ENCODE results near the gene F8A2.
"Not testable (repeated sequence)": the region's sequence is repeated elsewhere in the genome, so short reads cannot be mapped to it uniquely, and the experiment has no call there.

The F8A2 gene

DNA sequence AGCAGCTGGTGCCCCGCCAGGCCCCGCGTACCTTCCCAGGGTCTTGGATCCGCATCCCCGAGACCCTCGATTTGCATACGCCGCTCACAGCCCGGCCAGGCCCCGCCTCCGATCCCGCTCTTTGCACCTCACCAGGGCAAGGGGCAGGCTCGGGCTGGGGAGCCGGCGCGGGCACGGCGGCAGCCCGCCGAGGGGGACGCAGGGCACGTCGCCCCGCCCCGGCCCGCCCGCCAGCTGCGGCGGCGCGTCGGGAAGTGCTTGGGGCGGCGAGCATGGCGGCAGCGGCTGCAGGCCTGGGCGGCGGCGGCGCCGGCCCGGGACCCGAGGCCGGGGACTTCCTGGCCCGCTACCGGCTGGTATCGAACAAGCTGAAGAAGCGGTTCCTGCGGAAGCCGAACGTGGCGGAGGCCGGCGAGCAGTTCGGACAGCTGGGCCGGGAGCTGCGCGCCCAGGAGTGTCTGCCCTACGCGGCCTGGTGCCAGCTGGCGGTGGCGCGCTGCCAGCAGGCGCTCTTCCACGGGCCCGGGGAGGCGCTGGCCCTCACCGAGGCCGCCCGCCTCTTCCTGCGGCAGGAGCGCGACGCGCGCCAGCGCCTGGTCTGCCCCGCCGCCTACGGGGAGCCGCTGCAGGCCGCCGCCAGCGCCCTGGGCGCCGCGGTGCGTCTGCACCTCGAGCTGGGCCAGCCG lies at the start of gene F8A2:
Gene F8A2 (plus strand): TSS at position 253 of the 686 bp plus-strand sequence. CDS start 20 bp downstream, at position 273.
- DNase-seq (ENCODE audit: low read depth); H3K4me3 ChIP-seq (ENCODE audit: low read depth, low read length): not testable (repeated sequence)

DNA sequence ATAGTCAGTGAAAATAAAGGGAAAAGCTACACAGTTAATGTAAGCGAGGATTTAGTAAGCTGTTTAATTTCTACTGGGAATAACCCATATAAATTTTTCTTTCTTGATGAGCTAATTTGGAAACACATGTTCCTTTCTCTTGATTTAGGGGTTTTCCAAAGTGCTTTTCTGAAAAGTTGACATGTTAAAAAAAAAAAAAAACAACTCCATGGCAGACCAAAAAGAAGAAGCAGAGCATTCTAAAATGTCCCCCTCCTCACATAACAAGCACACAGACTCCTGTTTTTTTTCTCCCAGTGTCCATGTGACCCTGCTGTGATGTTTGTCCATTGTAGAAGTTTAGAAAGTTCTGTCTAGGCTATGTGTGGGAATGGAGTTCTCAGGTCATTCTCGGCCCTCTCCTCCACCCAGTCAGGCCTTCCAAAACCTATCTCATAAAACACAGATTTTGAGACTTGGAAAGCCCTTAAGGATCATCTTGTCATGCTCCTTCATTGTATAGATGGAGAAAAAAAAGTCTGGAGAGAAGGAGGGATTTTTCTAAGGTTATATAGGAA lies 48.3 kb upstream of the F8A2 start:
- TF ChIP-seq, protein P1, sequence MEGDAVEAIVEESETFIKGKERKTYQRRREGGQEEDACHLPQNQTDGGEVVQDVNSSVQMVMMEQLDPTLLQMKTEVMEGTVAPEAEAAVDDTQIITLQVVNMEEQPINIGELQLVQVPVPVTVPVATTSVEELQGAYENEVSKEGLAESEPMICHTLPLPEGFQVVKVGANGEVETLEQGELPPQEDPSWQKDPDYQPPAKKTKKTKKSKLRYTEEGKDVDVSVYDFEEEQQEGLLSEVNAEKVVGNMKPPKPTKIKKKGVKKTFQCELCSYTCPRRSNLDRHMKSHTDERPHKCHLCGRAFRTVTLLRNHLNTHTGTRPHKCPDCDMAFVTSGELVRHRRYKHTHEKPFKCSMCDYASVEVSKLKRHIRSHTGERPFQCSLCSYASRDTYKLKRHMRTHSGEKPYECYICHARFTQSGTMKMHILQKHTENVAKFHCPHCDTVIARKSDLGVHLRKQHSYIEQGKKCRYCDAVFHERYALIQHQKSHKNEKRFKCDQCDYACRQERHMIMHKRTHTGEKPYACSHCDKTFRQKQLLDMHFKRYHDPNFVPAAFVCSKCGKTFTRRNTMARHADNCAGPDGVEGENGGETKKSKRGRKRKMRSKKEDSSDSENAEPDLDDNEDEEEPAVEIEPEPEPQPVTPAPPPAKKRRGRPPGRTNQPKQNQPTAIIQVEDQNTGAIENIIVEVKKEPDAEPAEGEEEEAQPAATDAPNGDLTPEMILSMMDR (IDR thresholded peaks at IDR 0.05; ENCODE audit: insufficient read depth, low read depth, low read length, missing control alignments), result no peak
- no peak for DNase-seq (ENCODE audit: low read depth)
- H3K4me3 ChIP-seq (ENCODE audit: low read depth, low read length), result peak overlapping the region; percentile 32

DNA sequence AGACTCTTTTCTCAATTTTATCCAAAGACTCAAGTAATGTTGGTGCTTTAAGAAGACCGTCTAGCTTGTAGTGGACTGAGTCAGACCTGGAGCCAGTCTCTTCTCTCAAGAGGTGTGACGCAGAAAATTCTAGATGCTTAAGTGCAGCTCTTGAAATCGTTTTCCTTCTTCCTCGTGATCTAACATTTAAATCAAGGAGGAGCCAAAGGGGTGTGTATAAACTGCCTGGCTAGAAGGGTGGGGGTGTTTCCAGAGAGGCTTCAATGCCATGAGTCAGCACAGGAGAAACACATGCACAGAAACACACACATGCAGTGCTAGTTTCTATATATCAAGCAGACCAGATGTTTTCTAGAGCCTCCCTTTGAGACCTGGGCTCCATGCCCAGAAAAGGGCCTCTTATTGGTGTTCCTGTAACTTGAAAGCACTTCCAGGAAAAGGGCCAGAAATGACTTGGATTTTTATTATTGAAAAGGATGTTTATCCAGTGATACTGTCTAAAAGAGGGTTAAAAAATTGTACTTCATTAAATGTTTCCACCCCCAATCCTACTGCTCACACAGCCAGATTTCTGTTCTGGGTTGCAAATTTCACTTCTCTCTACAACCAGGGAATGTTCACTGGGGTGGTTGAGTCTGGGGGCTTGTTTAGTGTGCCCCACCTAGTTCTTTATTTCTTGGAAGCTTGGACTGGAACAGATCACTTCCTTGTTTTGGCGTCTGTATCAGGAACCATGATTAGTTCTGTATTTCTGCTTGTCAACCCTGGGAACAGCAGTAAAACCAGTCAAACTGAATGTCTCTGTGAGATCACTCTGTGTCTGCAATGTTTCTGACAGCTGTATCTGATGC lies 47.2 kb upstream of the F8A2 start, which contains the start of gene CLIC2:
Gene CLIC2 (minus strand): TSS at position 129 of the 851 bp plus-strand sequence. CDS start 187 bp downstream, outside the sequence.
- H3K4me3 ChIP-seq (ENCODE audit: low read depth, low read length), result peak within 1 kb of the TSS; percentile 32
- TF ChIP-seq, protein P1 (IDR thresholded peaks at IDR 0.05; ENCODE audit: insufficient read depth, low read depth, low read length, missing control alignments), result no peak
- peak; percentile 57 for DNase-seq (ENCODE audit: low read depth)

DNA sequence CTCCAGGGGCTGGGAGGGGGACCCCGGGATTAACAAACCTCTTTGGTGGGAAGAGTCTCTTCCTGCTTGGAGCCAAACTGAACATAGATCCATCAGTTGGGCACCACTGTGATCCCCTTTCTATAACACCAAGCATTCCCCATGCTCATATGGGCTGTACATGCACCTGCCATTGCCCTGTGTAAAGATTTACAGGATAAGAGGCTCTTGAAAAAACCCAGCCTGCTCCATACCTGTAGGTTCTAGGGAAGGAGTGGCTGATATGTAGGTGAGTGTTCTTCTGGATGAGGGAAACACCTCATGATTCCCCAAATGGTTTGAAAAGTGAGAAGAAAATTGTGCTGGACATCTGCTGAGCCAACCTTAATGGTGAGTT lies 46.6 kb upstream of the F8A2 start:
- not testable (repeated sequence) for DNase-seq (ENCODE audit: low read depth); H3K4me3 ChIP-seq (ENCODE audit: low read depth, low read length)

DNA sequence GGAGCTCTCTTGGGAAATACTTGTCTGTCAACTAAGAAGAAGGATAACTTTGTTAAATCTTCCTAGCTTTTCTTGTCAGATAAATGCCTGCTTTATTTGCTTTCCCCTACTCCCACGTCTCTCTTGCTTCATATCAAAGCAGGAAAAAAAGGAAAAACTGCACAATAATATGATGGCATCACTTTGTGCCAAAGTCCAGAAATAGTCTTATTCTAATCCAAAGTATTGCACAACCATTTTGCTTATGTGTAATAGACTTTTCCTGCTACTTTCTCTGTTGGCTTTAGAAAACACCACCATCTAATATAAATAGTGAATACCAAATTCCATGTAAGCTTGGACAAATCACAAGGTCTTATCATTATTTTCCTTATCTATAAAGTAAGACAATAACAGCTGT lies 36.2 kb upstream of the F8A2 start:
- DNase-seq (ENCODE audit: low read depth); H3K4me3 ChIP-seq (ENCODE audit: low read depth, low read length): not testable (repeated sequence)

DNA sequence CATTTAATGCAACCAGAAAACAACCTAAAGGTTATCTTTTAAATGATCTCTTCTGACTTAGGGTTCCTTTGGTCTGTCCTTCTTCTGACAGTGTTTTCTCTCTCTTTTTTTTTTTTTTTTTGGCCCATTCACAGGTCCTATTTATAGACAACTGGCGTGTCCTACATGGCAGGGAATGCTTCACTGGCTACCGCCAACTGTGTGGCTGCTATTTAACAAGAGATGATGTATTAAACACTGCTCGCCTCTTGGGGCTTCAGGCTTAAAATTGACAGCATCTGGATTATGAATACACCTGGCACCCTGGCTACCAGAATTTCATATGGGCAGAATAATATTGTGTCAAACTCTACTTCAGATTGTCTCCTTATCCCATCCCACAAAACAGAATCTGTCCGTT lies 32.4 kb upstream of the F8A2 start:
- not testable (repeated sequence) for DNase-seq (ENCODE audit: low read depth); H3K4me3 ChIP-seq (ENCODE audit: low read depth, low read length)

DNA sequence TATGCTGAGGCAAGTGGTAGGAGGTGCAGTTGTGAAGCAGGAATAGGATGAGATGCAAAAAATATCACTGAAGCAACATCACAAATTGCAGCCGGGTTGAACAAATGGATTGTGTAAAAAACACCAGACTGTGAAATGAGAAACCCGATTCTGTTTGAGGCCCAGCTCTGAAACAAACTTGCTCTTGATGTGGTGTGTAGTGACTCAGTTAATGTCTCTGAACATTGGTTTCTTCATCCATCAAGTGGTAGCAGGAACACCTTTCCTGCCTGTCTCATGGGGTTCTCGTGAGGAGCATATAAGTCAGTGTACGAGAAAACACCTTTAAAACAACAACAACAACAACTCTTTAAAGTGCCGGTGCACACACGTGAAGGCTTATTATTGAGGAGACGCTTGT lies 18.2 kb upstream of the F8A2 start:
- H3K4me3 ChIP-seq (ENCODE audit: low read depth, low read length); DNase-seq (ENCODE audit: low read depth): not testable (repeated sequence)

DNA sequence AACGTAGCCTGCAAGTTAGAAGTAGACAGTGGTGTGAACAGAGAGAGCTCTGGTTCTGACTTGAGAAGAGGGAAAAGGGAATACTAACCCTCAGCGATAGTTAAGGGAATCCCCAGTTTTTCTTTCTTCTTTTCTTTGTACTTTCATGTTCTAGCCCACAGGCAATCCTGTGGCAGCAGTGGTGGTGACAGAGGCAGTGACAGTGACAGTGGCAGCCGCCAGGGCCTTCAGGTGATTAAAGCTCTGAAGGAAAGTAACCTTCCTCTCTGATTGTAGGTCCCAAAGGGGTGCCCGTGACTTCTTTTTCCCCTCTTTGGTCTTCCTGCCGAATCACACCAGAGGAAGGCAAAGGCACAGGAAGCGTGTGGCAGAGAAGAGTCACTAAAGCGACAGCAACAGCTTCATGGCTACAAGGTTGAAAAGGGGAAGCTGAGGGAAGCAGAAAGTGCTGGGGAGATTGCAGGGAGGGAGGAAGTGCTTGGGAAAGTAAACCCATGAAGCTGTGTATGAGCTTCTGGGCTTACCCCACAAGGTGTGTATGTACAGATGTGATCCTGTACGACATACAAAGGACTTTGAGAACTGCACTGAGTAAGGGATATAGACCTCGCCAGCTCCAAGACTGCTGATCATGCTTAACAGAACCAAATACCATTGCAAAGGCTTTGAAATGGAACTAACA lies 8.0 kb upstream of the F8A2 start:
- H3K4me3 ChIP-seq (ENCODE audit: low read depth, low read length); DNase-seq (ENCODE audit: low read depth): not testable (repeated sequence)

DNA sequence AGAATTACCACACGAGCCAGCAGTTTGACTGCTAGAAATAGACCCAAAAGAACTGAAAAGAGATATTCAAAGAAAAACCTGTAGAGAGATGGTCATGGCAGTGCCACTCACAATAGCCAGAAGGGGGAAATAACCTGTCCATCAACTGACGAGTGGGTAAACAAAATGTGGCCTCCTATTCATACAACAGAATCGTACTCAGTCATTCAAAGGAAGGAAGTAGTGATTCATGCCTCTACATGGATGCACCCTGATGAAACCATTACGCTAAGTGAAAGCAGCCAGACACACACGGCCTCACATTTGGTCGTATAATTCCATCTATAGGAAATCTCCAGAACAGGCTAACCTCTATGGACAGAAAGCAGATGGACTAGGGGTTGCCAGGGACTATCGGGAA lies 2.1 kb upstream of the F8A2 start:
- H3K4me3 ChIP-seq (ENCODE audit: low read depth, low read length); DNase-seq (ENCODE audit: low read depth): not testable (repeated sequence)

DNA sequence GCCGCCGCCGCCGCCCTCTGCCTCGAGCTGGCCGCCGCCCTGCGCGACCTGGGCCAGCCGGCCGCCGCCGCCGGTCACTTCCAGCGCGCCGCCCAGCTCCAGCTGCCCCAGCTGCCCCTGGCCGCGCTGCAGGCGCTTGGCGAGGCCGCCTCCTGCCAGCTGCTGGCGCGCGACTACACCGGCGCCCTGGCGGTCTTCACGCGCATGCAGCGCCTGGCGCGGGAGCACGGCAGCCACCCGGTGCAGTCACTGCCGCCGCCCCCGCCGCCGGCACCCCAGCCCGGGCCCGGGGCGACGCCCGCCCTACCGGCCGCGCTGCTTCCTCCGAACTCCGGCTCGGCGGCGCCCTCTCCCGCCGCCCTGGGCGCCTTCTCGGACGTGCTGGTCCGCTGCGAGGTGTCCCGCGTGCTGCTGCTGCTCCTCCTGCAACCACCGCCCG lies 653 bp downstream of the F8A2 start:
- H3K4me3 ChIP-seq (ENCODE audit: low read depth, low read length); DNase-seq (ENCODE audit: low read depth): not testable (repeated sequence)

DNA sequence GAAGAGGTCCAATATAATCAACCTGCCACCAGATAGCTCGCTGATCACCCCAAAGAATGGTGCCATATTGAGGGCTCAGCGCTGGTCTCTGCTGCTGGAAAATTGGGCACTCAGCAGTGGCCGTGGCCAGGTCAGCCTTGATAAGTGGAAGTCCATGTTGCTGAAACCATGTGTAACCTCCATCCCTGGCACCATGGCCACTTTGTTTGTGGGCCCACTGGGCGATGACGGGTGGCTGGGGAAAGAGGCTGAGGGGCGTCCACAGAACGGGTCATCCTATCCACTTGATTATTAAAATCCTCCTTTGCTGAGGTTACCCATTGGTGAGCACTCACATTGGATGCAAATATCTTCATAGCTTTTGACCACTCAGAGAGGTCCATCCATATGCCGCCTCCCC lies 7.7 kb downstream of the F8A2 start:
- H3K4me3 ChIP-seq (ENCODE audit: low read depth, low read length), result no peak overlapping the region
- DNase-seq (ENCODE audit: low read depth), result no peak
- TF ChIP-seq, protein P1 (IDR thresholded peaks at IDR 0.05; ENCODE audit: insufficient read depth, low read depth, low read length, missing control alignments), result no peak

DNA sequence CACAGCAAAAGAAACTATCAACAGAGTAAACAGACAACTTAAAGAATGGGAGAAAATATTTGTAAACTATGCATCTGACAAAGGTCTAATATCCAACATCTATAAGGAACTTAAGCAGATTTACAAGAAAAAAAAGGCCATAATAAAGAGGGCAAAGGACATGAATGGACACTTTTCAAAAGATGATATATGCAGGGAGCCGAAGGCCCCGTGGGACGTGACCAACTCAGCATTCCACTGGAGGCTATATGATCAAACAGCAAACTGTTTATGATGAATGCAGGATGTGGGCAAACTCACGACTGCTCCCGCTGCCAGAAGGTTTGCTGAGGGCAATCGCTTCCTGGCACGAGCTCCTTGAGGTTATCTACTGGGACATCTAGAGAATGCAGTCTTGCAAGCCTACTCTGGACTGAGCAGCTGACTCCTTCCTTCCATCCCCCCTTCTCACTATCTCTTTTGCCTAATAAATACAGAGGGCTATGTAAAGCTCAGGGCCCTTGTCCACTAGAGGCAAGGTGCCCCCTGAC lies 12.9 kb downstream of the F8A2 start:
- DNase-seq (ENCODE audit: low read depth); H3K4me3 ChIP-seq (ENCODE audit: low read depth, low read length): not testable (repeated sequence)

Measured in GM12865 (cell line).